PC-3 (cell line): ENCODE data around the gene GABRR1. TPM values are rescaled to one million over a fixed set of nuclear protein-coding genes. Genes with fewer than 3 reads are reported as not detected.

Experiments
- ATAC-seq: fragments of 200-7000 bp; cut with Tn5 transposase; 2 replicates; pipeline ENCODE4 v1.9.1; 2020; ENCODE audit warnings: mild to moderate bottlenecking, moderate library complexity
- BruUV-seq: library from RNA; stranded (reverse); fragments of 400-500 nt; replicated peaks from 2 replicates; lab custom pipeline; 2021; lab: Mats Ljungman, UMichigan
- CTCF ChIA-PET: fragments of 300-600 bp; sonication (Branson Sonifier 250); formaldehyde crosslinking; loops from one replicate; lab custom pipeline; 2022; ENCODE audit warnings: antibody characterized with exemption; lab: Charles Lee
- POLR2A ChIA-PET: fragments of 300-600 bp; sonication (Branson Sonifier 250); formaldehyde crosslinking; loops from one replicate; lab custom pipeline; 2022; ENCODE audit warnings: antibody characterized with exemption; ENCODE audit not compliant: unreplicated experiment; lab: Charles Lee
- DNase-seq: peaks from one replicate; pipeline ENCODE4 v3.0.0-alpha.2; 2015
- H2AFZ ChIP-seq: fragments of 300-600 bp; sonication (generic); 2 replicates; pipeline ENCODE4 v1.6.0; 2016; ENCODE audit warnings: antibody characterized with exemption, low read length
- H3F3A ChIP-seq: fragments of 300-600 bp; sonication (generic); one replicate; pipeline ENCODE4 v1.6.0; 2017; ENCODE audit warnings: antibody characterized with exemption, low read length, control low read depth, mild to moderate bottlenecking; ENCODE audit not compliant: unreplicated experiment
- H3K27ac ChIP-seq: fragments of 300-600 bp; sonication (generic); 2 replicates; pipeline ENCODE4 v1.5.1; 2016; ENCODE audit warnings: mild to moderate bottlenecking, low read length
- H3K27me3 ChIP-seq: fragments of 300-600 bp; sonication (generic); 2 replicates; pipeline ENCODE4 v1.6.1; 2016; ENCODE audit warnings: low read length, mixed read lengths
- H3K36me3 ChIP-seq: fragments of 300-600 bp; sonication (generic); 2 replicates; pipeline ENCODE4 v1.6.1; 2016; ENCODE audit warnings: low read depth, mixed run types, low read length, mixed read lengths
- H3K4me1 ChIP-seq: fragments of 300-600 bp; sonication (generic); 2 replicates; pipeline ENCODE4 v1.5.1; 2016; ENCODE audit warnings: low read length; ENCODE audit not compliant: insufficient read depth
- H3K4me2 ChIP-seq: fragments of 300-600 bp; sonication (generic); 2 replicates; pipeline ENCODE4 v1.6.0; 2016; ENCODE audit warnings: low read length
- H3K4me3 ChIP-seq: fragments of 300-600 bp; sonication (generic); 2 replicates; pipeline ENCODE4 v1.5.1; 2016; ENCODE audit warnings: mild to moderate bottlenecking, low read length, mixed read lengths
- H3K79me2 ChIP-seq: fragments of 300-600 bp; sonication (generic); 2 replicates; pipeline ENCODE4 v1.6.1; 2017; ENCODE audit warnings: low read length, mixed read lengths
- H3K9ac ChIP-seq: fragments of 300-600 bp; sonication (generic); 2 replicates; pipeline ENCODE4 v1.6.0; 2016; ENCODE audit warnings: mild to moderate bottlenecking, low read length
- H3K9me2 ChIP-seq: fragments of 300-600 bp; sonication (generic); replicated peaks from 2 replicates; pipeline ENCODE4 v1.6.1; 2016; ENCODE audit warnings: mixed run types, low read length, mixed read lengths
- H3K9me3 ChIP-seq: fragments of 300-600 bp; sonication (generic); 2 replicates; pipeline ENCODE4 v1.6.1; 2016; ENCODE audit warnings: low read length, mixed read lengths
- H4K20me1 ChIP-seq: fragments of 300-600 bp; sonication (generic); 2 replicates; pipeline ENCODE4 v1.6.1; 2016; ENCODE audit warnings: low read length, mixed read lengths
- EZH2 ChIP-seq: fragments of 300-600 bp; sonication (generic); IDR thresholded peaks from one replicate; pipeline ENCODE4 v1.6.1; 2017; ENCODE audit warnings: antibody characterized with exemption, mild to moderate bottlenecking, low read length; ENCODE audit not compliant: unreplicated experiment
- EZH2phosphoT487 ChIP-seq: fragments of 300-600 bp; sonication (generic); IDR thresholded peaks from 2 replicates; pipeline ENCODE4 v1.6.1; 2018; ENCODE audit warnings: mild to moderate bottlenecking, antibody characterized with exemption, low read length, borderline replicate concordance
- intact Hi-C: fragments of 100-400 bp; cut with micrococcal nuclease; formaldehyde crosslinking; loops from 2 replicates; pipeline ENCODE4 v1.9.0; 2023
- total RNA-seq: library from RNA; depleted of rRNA; stranded (reverse); fragments of >200 nt; gene quantifications from 2 replicates; pipeline ENCODE4 v1.2.3, GENCODE V29; 2014
- TF ChIP-seq, protein P1 (sequence below): fragments of 300-600 bp; sonication (generic); conservative IDR thresholded peaks from 2 replicates; pipeline ENCODE4 v1.5.1; 2017; ENCODE audit warnings: antibody characterized with exemption, low read depth, mild to moderate bottlenecking, low read length

Gene GABRR1
- total RNA-seq, 1 experiment from 2014 or later: not detected

DNA sequence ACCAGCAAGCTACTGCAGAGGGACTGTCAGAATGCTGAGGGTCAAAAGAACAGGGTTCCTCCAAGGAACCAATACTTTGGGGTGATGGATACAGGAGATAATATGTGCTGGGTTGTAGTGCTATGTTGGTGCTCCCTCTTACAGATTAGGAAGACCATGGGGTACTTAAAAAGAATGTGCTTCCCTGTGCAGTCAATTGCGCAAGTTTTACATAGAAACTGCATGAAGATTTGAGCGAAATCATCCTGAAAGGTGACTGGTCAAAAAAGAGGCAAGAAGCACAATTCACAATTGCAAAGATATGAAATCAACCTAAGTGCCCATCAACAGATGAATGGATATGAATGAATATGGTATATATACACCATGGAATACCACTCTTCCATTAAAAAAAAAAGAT, 33.9 kb downstream of the GABRR1 start:
- Histone ChIP-seq H3K27me3 (peaks cover 12% of the 10 kb centered on the region), H2AFZ (no peak overlapping the region), H3K4me2 (no peak overlapping the region), H3K79me2 (no peaks in the 10 kb centered on the region), H3K36me3 (no peaks in the 10 kb centered on the region), H3K27ac (no peak overlapping the region), H3K9me3 (no peaks in the 10 kb centered on the region), H3K4me1 (no peaks in the 10 kb centered on the region), H3F3A (no peaks in the 10 kb centered on the region), H3K9me2 (no peaks in the 10 kb centered on the region), H3K9ac (no peak overlapping the region), H4K20me1 (no peaks in the 10 kb centered on the region), H3K4me3 (no peak overlapping the region)
- DNase-seq (no peak), ATAC-seq (no peak)
- intact Hi-C loops: no loop called here
- no peak for TF ChIP-seq EZH2phosphoT487
- TF ChIP-seq, protein P1, sequence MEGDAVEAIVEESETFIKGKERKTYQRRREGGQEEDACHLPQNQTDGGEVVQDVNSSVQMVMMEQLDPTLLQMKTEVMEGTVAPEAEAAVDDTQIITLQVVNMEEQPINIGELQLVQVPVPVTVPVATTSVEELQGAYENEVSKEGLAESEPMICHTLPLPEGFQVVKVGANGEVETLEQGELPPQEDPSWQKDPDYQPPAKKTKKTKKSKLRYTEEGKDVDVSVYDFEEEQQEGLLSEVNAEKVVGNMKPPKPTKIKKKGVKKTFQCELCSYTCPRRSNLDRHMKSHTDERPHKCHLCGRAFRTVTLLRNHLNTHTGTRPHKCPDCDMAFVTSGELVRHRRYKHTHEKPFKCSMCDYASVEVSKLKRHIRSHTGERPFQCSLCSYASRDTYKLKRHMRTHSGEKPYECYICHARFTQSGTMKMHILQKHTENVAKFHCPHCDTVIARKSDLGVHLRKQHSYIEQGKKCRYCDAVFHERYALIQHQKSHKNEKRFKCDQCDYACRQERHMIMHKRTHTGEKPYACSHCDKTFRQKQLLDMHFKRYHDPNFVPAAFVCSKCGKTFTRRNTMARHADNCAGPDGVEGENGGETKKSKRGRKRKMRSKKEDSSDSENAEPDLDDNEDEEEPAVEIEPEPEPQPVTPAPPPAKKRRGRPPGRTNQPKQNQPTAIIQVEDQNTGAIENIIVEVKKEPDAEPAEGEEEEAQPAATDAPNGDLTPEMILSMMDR: no peak
- ChIA-PET CTCF (no interaction called here), POLR2A (no interaction called here)
- no TSS peak for BruUV-seq

DNA sequence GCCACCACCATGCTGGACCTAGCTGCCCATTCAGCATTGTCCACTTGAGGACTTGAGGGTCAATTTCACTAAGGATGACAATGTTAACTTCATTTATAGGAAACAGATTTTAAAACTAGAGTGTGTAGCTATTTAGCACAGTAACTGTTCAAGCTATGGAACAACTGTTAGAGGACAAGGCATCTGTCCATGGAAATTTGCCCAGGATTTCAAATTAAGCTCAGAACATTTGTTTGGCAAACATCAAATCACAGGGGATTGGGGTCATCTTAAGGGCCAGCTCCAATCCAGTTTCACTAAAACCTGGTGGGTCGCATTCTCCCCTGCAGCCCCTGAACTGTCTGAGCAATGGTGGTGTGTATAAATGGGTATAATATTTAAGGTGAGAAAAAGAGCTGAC, 36.2 kb downstream of the GABRR1 start:
- H3K27ac ChIP-seq: no peak overlapping the region
- no peak for TF ChIP-seq EZH2phosphoT487
- TF ChIP-seq, protein P1: no peak
- TF ChIP-seq EZH2: no peak

DNA sequence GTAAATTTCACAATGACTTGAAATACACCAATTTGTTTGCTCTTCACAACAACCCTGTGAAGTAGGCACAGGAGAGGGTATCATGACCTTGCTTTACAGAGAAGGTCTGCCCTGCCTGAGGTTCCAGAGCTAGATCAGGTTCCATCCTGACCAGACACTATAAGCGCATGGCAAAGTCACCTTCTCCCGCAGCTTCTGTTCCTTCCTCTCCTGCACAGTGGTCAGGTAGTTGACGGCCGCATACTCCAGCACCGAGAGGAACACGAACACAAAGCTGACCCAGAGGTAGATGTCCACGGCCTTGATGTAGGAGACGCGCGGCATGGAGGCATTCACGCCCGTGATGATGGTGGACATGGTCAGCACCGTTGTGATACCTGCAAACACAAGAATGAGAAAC, 37.0 kb downstream of the GABRR1 start:
- TF ChIP-seq, protein P1: no peak
- no peak for TF ChIP-seq EZH2phosphoT487
- TF ChIP-seq EZH2: no peak

More for the DNA sequence above, 36.2 kb downstream of the GABRR1 start:
- H3K9ac ChIP-seq: no peak overlapping the region
- no TSS peak for BruUV-seq
- H3K4me1 ChIP-seq: no peaks in the 10 kb centered on the region
- no peaks in the 10 kb centered on the region for H4K20me1 ChIP-seq
- H3K79me2 ChIP-seq: no peaks in the 10 kb centered on the region
- peaks cover 12% of the 10 kb centered on the region for H3K27me3 ChIP-seq
- no peak overlapping the region for H3K4me3 ChIP-seq
- CTCF ChIA-PET: no interaction called here
- H2AFZ ChIP-seq: no peak overlapping the region
- DNase-seq (no peak), ATAC-seq (no peak)
- no peaks in the 10 kb centered on the region for H3K36me3 ChIP-seq
- H3K4me2 ChIP-seq: no peak overlapping the region
- H3F3A ChIP-seq: no peaks in the 10 kb centered on the region
- no peaks in the 10 kb centered on the region for H3K9me2 ChIP-seq
- intact Hi-C loops: no loop called here
- POLR2A ChIA-PET: no interaction called here
- H3K9me3 ChIP-seq: no peaks in the 10 kb centered on the region

More for the DNA sequence above, 37.0 kb downstream of the GABRR1 start:
- BruUV-seq: no TSS peak
- Histone ChIP-seq H2AFZ (no peak overlapping the region), H3K9me2 (no peaks in the 10 kb centered on the region), H3K9ac (no peak overlapping the region), H3K79me2 (no peaks in the 10 kb centered on the region), H3K9me3 (no peaks in the 10 kb centered on the region), H3K27ac (no peak overlapping the region), H3K4me3 (no peak overlapping the region), H3K27me3 (peaks cover 12% of the 10 kb centered on the region), H3K4me1 (no peaks in the 10 kb centered on the region), H3K36me3 (no peaks in the 10 kb centered on the region), H3F3A (no peaks in the 10 kb centered on the region), H4K20me1 (no peaks in the 10 kb centered on the region), H3K4me2 (no peak overlapping the region)
- ChIA-PET POLR2A (no interaction called here), CTCF (no interaction called here)
- DNase-seq (no peak), ATAC-seq (no peak)
- intact Hi-C loops: no loop called here
